Naive B cell (primary cell): ENCODE results near the gene ANKRD55. TPM values are rescaled to one million over a fixed set of nuclear protein-coding genes. Genes with fewer than 3 reads are reported as not detected.
"Not testable (repeated sequence)": the region's sequence is repeated elsewhere in the genome, so short reads cannot be mapped to it uniquely, and the experiment has no call there.

ENCODE experiments used
- ATAC-seq, 2 donors: fragments of 150-1000 bp; cut with Tn5 transposase; 2 replicates each; pipeline ENCODE4 v1.10.0; 2021; ENCODE audit warnings: low read depth in 2 of 2, mild to moderate bottlenecking in 2 of 2, moderate library complexity in 2 of 2
- DNase-seq: peaks from one replicate; pipeline ENCODE4 v3.0.0; 2022
- H3K27ac Mint-ChIP-seq, 6 donors: one replicate each; pipeline ENCODE4 v1.8.0; 2020 to 2022; ENCODE audit warnings: mild to moderate bottlenecking in 6 of 6, mixed read lengths in 6 of 6, moderate library complexity in 5 of 6, inconsistent platforms in 2 of 6
- H3K27me3 Mint-ChIP-seq, 3 donors: one replicate each; pipeline ENCODE4 v1.8.0; 2021 to 2022; ENCODE audit warnings: mixed read lengths in 3 of 3, mild to moderate bottlenecking in 1 of 3
- H3K36me3 Mint-ChIP-seq, 2 donors: one replicate each; pipeline ENCODE4 v1.8.0; 2020 to 2022; ENCODE audit warnings: mixed read lengths in 2 of 2, inconsistent platforms in 1 of 2, mild to moderate bottlenecking in 1 of 2
- H3K4me1 Mint-ChIP-seq, 3 donors: one replicate each; pipeline ENCODE4 v1.8.0; 2020 to 2022; ENCODE audit warnings: mixed read lengths in 3 of 3, inconsistent platforms in 1 of 3, mild to moderate bottlenecking in 1 of 3, moderate library complexity in 1 of 3
- H3K4me3 Mint-ChIP-seq, 8 donors: one replicate each; pipeline ENCODE4 v1.8.0; 2020 to 2022; ENCODE audit warnings: mild to moderate bottlenecking in 8 of 8, mixed read lengths in 8 of 8, moderate library complexity in 8 of 8, inconsistent platforms in 2 of 8
- H3K9me3 Mint-ChIP-seq, 7 donors: one replicate each; pipeline ENCODE4 v1.8.0; 2020 to 2022; ENCODE audit warnings: mixed read lengths in 7 of 7, mild to moderate bottlenecking in 5 of 7, inconsistent platforms in 2 of 7, moderate library complexity in 1 of 7
- polyA plus RNA-seq, 6 donors: library from polyadenylated mRNA; unstranded; fragments of 300-500 nt; fragmentation: Illumina TruSeq; gene quantifications; one replicate each; pipeline ENCODE4 v1.2.3, GENCODE V29; 2021; ENCODE audit warnings: low read depth in 6 of 6

The ANKRD55 gene
- polyA plus RNA-seq, 6 donors from 2014 or later, result 0.13 TPM; not detected in 5

- Mint-ChIP-seq H3K36me3 (peaks cover 13 to 19% of the 10 kb centered on the region in 2 donors), H3K27me3 (peaks cover 5 to 18% (median 17%) of the 10 kb centered on the region in 3 donors), H3K9me3 (peaks cover 12 to 36% (median 24%) of the 10 kb centered on the region in 7 donors), H3K4me3 (peak overlapping the region in 1 of 8 donors; percentile 52)
- not testable (repeated sequence) for DNase-seq, H3K4me1 Mint-ChIP-seq, H3K27ac Mint-ChIP-seq, ATAC-seq
Measured at GRCh38 chr5:56213886-56214535, 19.1 kb downstream of the ANKRD55 start.

GRCh38 chr5:56212130-56212879 lies 20.8 kb downstream of the ANKRD55 start:
- ATAC-seq (no peak), DNase-seq (no peak)
- H3K4me1 Mint-ChIP-seq, result no peaks in the 10 kb centered on the region
- peaks cover 12 to 35% (median 24%) of the 10 kb centered on the region in 7 donors for H3K9me3 Mint-ChIP-seq
- no peak overlapping the region for H3K4me3 Mint-ChIP-seq
- H3K27ac Mint-ChIP-seq, result no peak overlapping the region
- peaks cover 0 to 12% (median 8%) of the 10 kb centered on the region in 3 donors for H3K27me3 Mint-ChIP-seq
- peaks cover 13 to 19% of the 10 kb centered on the region in 2 donors for H3K36me3 Mint-ChIP-seq

- H3K27ac Mint-ChIP-seq, result no peak overlapping the region
- no peak for ATAC-seq
Measured at GRCh38 chr5:56211298-56211865, 21.7 kb downstream of the ANKRD55 start.

GRCh38 chr5:56208681-56209080 lies 24.4 kb downstream of the ANKRD55 start:
- H3K27ac Mint-ChIP-seq, result no peak overlapping the region
- DNase-seq (no peak), ATAC-seq (no peak)
- H3K27me3 Mint-ChIP-seq, result no peaks in the 10 kb centered on the region
- peaks cover 2 to 5% of the 10 kb centered on the region in 2 donors for H3K36me3 Mint-ChIP-seq
- H3K4me1 Mint-ChIP-seq, result no peaks in the 10 kb centered on the region
- H3K4me3 Mint-ChIP-seq, result no peak overlapping the region
- peaks cover 2 to 14% (median 11%) of the 10 kb centered on the region in 7 donors for H3K9me3 Mint-ChIP-seq

More at GRCh38 chr5:56211298-56211865, 21.7 kb downstream of the ANKRD55 start:
- Mint-ChIP-seq H3K27me3 (peaks cover 0 to 10% (median 4%) of the 10 kb centered on the region in 3 donors), H3K4me3 (no peak overlapping the region), H3K4me1 (no peaks in the 10 kb centered on the region), H3K9me3 (peaks cover 9 to 26% (median 16%) of the 10 kb centered on the region in 7 donors), H3K36me3 (peaks cover 10 to 14% of the 10 kb centered on the region in 2 donors)
- no peak for DNase-seq

GRCh38 chr5:56207537-56207936 lies 25.6 kb downstream of the ANKRD55 start:
- Mint-ChIP-seq H3K27ac (no peak overlapping the region), H3K4me3 (no peak overlapping the region), H3K36me3 (no peaks in the 10 kb centered on the region), H3K4me1 (no peaks in the 10 kb centered on the region), H3K27me3 (no peaks in the 10 kb centered on the region), H3K9me3 (peaks cover 0 to 7% (median 5%) of the 10 kb centered on the region in 7 donors)
- ATAC-seq (no peak), DNase-seq (no peak)

- H3K9me3 Mint-ChIP-seq, result peaks cover 0 to 7% (median 5%) of the 10 kb centered on the region in 7 donors
- DNase-seq (no peak), ATAC-seq (no peak)
- H3K27me3 Mint-ChIP-seq, result no peaks in the 10 kb centered on the region
- H3K4me1 Mint-ChIP-seq, result no peaks in the 10 kb centered on the region
- peak overlapping the region in 1 of 6 donors; percentile 71 for H3K27ac Mint-ChIP-seq
- no peaks in the 10 kb centered on the region for H3K36me3 Mint-ChIP-seq
- no peak overlapping the region for H3K4me3 Mint-ChIP-seq
Measured at GRCh38 chr5:56206126-56206910, 26.8 kb downstream of the ANKRD55 start.

- H3K4me3 Mint-ChIP-seq, H3K27me3 Mint-ChIP-seq, H3K27ac Mint-ChIP-seq, DNase-seq, H3K9me3 Mint-ChIP-seq, ATAC-seq, H3K36me3 Mint-ChIP-seq, H3K4me1 Mint-ChIP-seq: not testable (repeated sequence)
Measured at GRCh38 chr5:56203936-56204335, 29.2 kb downstream of the ANKRD55 start.

- no peak for DNase-seq
- H3K9me3 Mint-ChIP-seq, result peaks cover 0 to 7% (median 5%) of the 10 kb centered on the region in 7 donors
- H3K4me3 Mint-ChIP-seq, result no peak overlapping the region
- no peaks in the 10 kb centered on the region for H3K4me1 Mint-ChIP-seq
- no peak overlapping the region for H3K27ac Mint-ChIP-seq
- no peaks in the 10 kb centered on the region for H3K36me3 Mint-ChIP-seq
- H3K27me3 Mint-ChIP-seq, result no peaks in the 10 kb centered on the region
- ATAC-seq, result no peak
Measured at GRCh38 chr5:56202483-56202882, 30.6 kb downstream of the ANKRD55 start.

- not testable (repeated sequence) for H3K36me3 Mint-ChIP-seq, H3K4me3 Mint-ChIP-seq, H3K9me3 Mint-ChIP-seq, H3K4me1 Mint-ChIP-seq, ATAC-seq, DNase-seq, H3K27ac Mint-ChIP-seq, H3K27me3 Mint-ChIP-seq
Measured at GRCh38 chr5:56201762-56202261, 31.3 kb downstream of the ANKRD55 start.

- H3K27ac Mint-ChIP-seq, result no peak overlapping the region
- DNase-seq (peak; percentile 18), ATAC-seq (peak; percentile 58 to 71)
- peaks cover 0 to 7% (median 5%) of the 10 kb centered on the region in 7 donors for H3K9me3 Mint-ChIP-seq
- no peaks in the 10 kb centered on the region for H3K27me3 Mint-ChIP-seq
- H3K4me3 Mint-ChIP-seq, result no peak overlapping the region
- no peaks in the 10 kb centered on the region for H3K36me3 Mint-ChIP-seq
- no peaks in the 10 kb centered on the region for H3K4me1 Mint-ChIP-seq
Measured at GRCh38 chr5:56200971-56201666, 32.0 kb downstream of the ANKRD55 start.

- Mint-ChIP-seq H3K9me3 (peaks cover 0 to 2% (median 0%) of the 10 kb centered on the region in 7 donors), H3K36me3 (no peaks in the 10 kb centered on the region)
- ATAC-seq, result no peak
Measured at GRCh38 chr5:56195016-56195415, 38.1 kb downstream of the ANKRD55 start.

GRCh38 chr5:56192246-56192645 lies 40.9 kb downstream of the ANKRD55 start:
- no peak for ATAC-seq
- no peaks in the 10 kb centered on the region for H3K36me3 Mint-ChIP-seq
- H3K9me3 Mint-ChIP-seq, result peaks cover 0 to 2% (median 0%) of the 10 kb centered on the region in 7 donors
- H3K27ac Mint-ChIP-seq, result peak overlapping the region in 1 of 6 donors; percentile 54
- no peaks in the 10 kb centered on the region for H3K4me1 Mint-ChIP-seq
- H3K27me3 Mint-ChIP-seq, result no peaks in the 10 kb centered on the region
- no peak for DNase-seq
- H3K4me3 Mint-ChIP-seq, result no peak overlapping the region

More at GRCh38 chr5:56195016-56195415, 38.1 kb downstream of the ANKRD55 start:
- no peak overlapping the region for H3K27ac Mint-ChIP-seq
- H3K4me3 Mint-ChIP-seq, result no peak overlapping the region
- no peaks in the 10 kb centered on the region for H3K27me3 Mint-ChIP-seq
- no peaks in the 10 kb centered on the region for H3K4me1 Mint-ChIP-seq
- no peak for DNase-seq
